Breast epithelium (tissue), 4 donors: ENCODE measurements around the gene SMURF1. TPM values are rescaled to one million over a fixed set of nuclear protein-coding genes. Genes with fewer than 3 reads are reported as not detected.

Experiments
- DNase-seq, 2 donors: peaks; one replicate each; pipeline ENCODE4 v3.0.0-alpha.2; 2019; ENCODE audit warnings: low spot score in 2 of 2
- H3K27ac ChIP-seq, 2 donors: fragments of 200-600 bp; sonication (generic) in 1 of 2; one replicate each; pipeline ENCODE4 v1.5.1; 2016 to 2019; ENCODE audit warnings: mild to moderate bottlenecking in 1 of 2
- H3K27me3 ChIP-seq, 2 donors: fragments of 200-600 bp; sonication (generic) in 1 of 2; one replicate each; pipeline versions ENCODE4 v1.5.1 to v1.6.0; 2017 to 2019; ENCODE audit warnings: control low read depth in 1 of 2, mild to moderate bottlenecking in 1 of 2
- H3K36me3 ChIP-seq: fragments of 200-600 bp; one replicate; pipeline ENCODE4 v1.5.1; 2019
- H3K4me1 ChIP-seq, 2 donors: fragments of 200-600 bp; sonication (generic); one replicate each; pipeline ENCODE4 v1.5.1; 2016 to 2019; ENCODE audit warnings: control low read depth in 1 of 2
- H3K4me3 ChIP-seq, 3 donors: fragments of 200-600 bp; sonication (generic); 1 replicate in 2 of 3; 2 replicates in 1 of 3; pipeline ENCODE4 v1.5.1; 2016 to 2019; ENCODE audit warnings: mild to moderate bottlenecking in 3 of 3, moderate library complexity in 2 of 3
- H3K9me3 ChIP-seq, 2 donors: fragments of 200-600 bp; sonication (generic) in 1 of 2; one replicate each; pipeline ENCODE4 v1.5.1; 2016 to 2019; ENCODE audit warnings: control low read depth in 1 of 2
- CTCF ChIP-seq, 3 donors: fragments of 450-650 bp; IDR thresholded peaks; one replicate each; pipeline ENCODE4 v1.5.1; 2016 to 2017; ENCODE audit warnings: antibody characterized with exemption in 3 of 3, mild to moderate bottlenecking in 3 of 3, moderate library complexity in 3 of 3
- POLR2A ChIP-seq: fragments of 450-650 bp; IDR thresholded peaks from one replicate; pipeline ENCODE4 v1.6.1; 2016; ENCODE audit warnings: antibody characterized with exemption, mild to moderate bottlenecking, moderate library complexity
- POLR2AphosphoS5 ChIP-seq, 3 donors: sonication (generic); formaldehyde crosslinking; IDR thresholded peaks; one replicate each; pipeline ENCODE4 v1.6.1; 2017; ENCODE audit warnings: antibody characterized with exemption in 3 of 3
- intact Hi-C: fragments of 100-400 bp; cut with DNase I; formaldehyde crosslinking; loops from one replicate; pipeline ENCODE4 v1.15.1; 2023; ENCODE audit warnings: low total_unique reads
- total RNA-seq, 3 donors: library from RNA; depleted of rRNA; stranded (reverse); fragments of >200 nt; gene quantifications; one replicate each; pipeline ENCODE4 v1.1.0, GENCODE V29; 2016

SMURF1 gene
- total RNA-seq, 3 donors from 2014 or later, result 20.2 to 28.7 (median 25.9) TPM

DNA sequence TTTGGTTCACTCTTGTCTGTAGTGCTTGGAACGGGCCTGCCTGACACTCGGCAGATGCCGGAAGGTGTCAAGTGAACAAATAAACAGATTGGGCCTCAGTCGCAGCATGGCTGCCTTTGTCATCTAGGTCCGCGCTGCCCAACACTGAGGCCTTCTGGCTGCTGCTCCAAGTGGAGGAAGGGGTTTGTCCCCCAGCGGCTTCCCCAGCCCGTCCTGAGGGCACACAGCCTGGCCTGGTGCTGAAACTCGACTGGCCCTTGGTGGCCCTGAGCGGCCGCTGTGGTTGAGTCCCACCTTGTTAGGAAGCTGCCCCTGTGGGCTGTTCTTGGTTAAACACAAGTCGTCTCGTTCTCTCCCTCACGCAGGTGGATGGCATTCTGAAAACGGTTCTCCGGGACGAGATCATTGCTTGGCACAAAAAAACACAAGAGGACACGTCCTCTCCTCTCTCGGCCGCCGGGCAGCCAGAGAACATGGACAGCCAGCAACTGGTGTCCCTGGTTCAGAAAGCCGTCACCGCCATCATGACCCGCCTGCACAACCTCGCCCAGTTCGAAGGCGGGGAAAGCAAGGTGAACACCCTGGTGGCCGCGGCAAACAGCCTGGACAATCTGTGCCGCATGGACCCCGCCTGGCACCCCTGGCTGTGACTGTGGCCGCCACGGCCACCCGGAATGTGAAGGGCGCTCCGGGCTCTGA, 132.1 kb downstream of the SMURF1 start:
- intact Hi-C loops, result no loop called here
- no peaks in the 10 kb centered on the region for H3K27me3 ChIP-seq
- H3K9me3 ChIP-seq, result no peaks in the 10 kb centered on the region
- H3K4me3 ChIP-seq, result no peak overlapping the region
- DNase-seq, result no peak
- H3K36me3 ChIP-seq, result peaks cover 15% of the 10 kb centered on the region
- H3K4me1 ChIP-seq, result no peaks in the 10 kb centered on the region
- TF ChIP-seq POLR2AphosphoS5 (IDR thresholded peaks at IDR 0.05), result no peak
- no peak for TF ChIP-seq CTCF (IDR thresholded peaks at IDR 0.05)
- no peak for TF ChIP-seq POLR2A
- no peak overlapping the region for H3K27ac ChIP-seq

DNA sequence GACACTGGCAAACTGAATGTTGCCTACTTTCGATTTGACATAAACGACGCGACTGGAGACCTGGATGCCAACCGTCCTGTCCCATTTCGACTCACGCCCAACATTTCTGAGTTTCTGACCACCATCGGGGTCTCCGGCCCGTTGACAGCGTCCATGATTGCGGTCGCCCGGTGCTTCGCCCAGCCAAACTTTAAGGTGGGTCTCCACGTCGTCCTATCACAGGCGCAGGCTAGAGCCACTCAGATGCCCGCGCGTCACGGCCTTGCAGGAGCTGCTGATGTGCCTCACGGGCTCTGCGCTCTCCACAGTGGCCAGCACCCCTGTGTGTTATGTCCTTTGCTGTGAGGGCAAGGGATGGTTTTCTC, 132.6 kb downstream of the SMURF1 start:
- H3K4me1 ChIP-seq, result no peaks in the 10 kb centered on the region
- intact Hi-C loops, result no loop called here
- H3K36me3 ChIP-seq, result peaks cover 15% of the 10 kb centered on the region
- H3K9me3 ChIP-seq, result no peaks in the 10 kb centered on the region
- TF ChIP-seq POLR2A, result no peak
- TF ChIP-seq CTCF (IDR thresholded peaks at IDR 0.05), result no peak
- TF ChIP-seq POLR2AphosphoS5 (IDR thresholded peaks at IDR 0.05), result no peak
- no peaks in the 10 kb centered on the region for H3K27me3 ChIP-seq
- H3K4me3 ChIP-seq, result no peak overlapping the region
- no peak overlapping the region for H3K27ac ChIP-seq
- peak in 1 of 2 donors; percentile 4 for DNase-seq

DNA sequence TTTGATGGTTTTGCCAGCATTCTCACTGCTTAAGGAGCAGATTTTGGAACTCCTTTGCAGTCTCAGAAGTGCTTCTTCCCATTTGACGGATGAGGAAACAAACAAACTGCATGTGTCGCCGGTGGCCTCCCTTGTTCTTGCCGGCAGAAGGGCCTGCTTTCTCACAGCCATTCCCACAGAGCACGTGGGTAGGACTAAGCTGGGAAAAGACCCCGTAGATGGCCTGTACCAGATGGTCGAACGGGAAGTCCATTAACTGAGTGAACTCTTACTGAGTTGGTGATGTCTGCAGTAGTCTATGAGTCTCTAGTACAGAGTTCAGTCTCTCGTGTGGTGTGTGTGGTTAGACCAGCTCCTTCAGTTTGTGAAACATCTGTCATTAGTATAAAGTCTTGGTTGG, 133.6 kb downstream of the SMURF1 start:
- no peak for DNase-seq
- Histone ChIP-seq H3K9me3 (no peaks in the 10 kb centered on the region), H3K36me3 (peaks cover 15% of the 10 kb centered on the region), H3K27me3 (no peaks in the 10 kb centered on the region), H3K27ac (no peak overlapping the region), H3K4me3 (no peak overlapping the region), H3K4me1 (no peaks in the 10 kb centered on the region)
- TF ChIP-seq POLR2AphosphoS5 (IDR thresholded peaks at IDR 0.05) (no peak), CTCF (IDR thresholded peaks at IDR 0.05) (no peak), POLR2A (no peak)
- intact Hi-C loops, result no loop called here

DNA sequence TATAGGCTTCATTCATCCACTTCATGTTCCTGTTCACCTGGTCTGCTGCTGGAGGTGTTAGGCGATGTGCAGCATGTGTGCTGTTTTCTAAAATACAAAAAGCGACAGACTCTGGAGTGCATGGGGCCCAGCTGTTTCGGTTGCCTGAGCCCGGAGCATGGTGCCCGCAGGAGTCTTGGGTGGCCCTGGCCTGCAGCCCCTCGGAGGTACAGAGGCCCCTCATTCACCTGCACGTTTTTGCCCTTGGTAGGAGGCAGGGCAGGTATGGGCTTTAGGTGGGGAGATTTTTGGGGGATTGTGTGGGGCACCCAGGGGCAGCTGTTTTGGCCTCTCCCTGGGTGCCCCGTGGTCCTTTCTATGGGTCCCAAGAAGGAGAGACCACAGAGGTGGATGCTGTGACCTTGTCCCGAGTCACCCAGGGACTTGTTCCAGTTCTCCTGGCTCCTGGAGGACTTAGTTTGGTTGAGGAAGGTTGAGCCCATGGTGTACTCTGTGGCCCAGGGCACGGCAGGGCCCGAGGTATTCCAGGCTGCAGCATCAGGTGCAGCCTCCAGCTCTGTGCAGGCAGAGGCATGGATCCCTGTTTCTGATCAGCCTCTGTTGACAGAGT, 134.9 kb downstream of the SMURF1 start:
- no peak for TF ChIP-seq CTCF (IDR thresholded peaks at IDR 0.05)
- TF ChIP-seq POLR2A, result no peak
- TF ChIP-seq POLR2AphosphoS5 (IDR thresholded peaks at IDR 0.05), result no peak
- Histone ChIP-seq H3K27me3 (no peaks in the 10 kb centered on the region), H3K4me1 (no peaks in the 10 kb centered on the region), H3K36me3 (peaks cover 15% of the 10 kb centered on the region), H3K9me3 (no peaks in the 10 kb centered on the region), H3K4me3 (no peak overlapping the region), H3K27ac (no peak overlapping the region)
- intact Hi-C loops, result no loop called here
- peak in 1 of 2 donors; percentile 11 for DNase-seq

GRCh38 chr7:99008181-99008631, 135.7 kb downstream of the SMURF1 start:
- intact Hi-C loops, result no loop called here
- Histone ChIP-seq H3K27me3 (no peaks in the 10 kb centered on the region), H3K4me3 (no peak overlapping the region), H3K27ac (no peak overlapping the region), H3K9me3 (no peaks in the 10 kb centered on the region), H3K4me1 (no peaks in the 10 kb centered on the region), H3K36me3 (peaks cover 15% of the 10 kb centered on the region)
- peak in 1 of 2 donors; percentile 7 for DNase-seq
- TF ChIP-seq POLR2A, result no peak
- TF ChIP-seq CTCF (IDR thresholded peaks at IDR 0.05), result no peak
- TF ChIP-seq POLR2AphosphoS5 (IDR thresholded peaks at IDR 0.05), result no peak
